Right lung (tissue), 10 donors: ENCODE data around the gene ASIC5. TPM values are rescaled to one million over a fixed set of nuclear protein-coding genes. Genes with fewer than 3 reads are reported as not detected.
"Not testable (repeated sequence)": the region's sequence is repeated elsewhere in the genome, so short reads cannot be mapped to it uniquely, and the experiment has no call there.

Experiments used
- DNase-seq, 2 donors: peaks; one replicate each; pipeline ENCODE4 v3.0.0-alpha.2; 2013
- long read RNA-seq, 8 donors: transcript quantifications; one replicate each; lab custom pipeline, GENCODE V29; 2026
- polyA plus RNA-seq, 5 donors: library from polyadenylated mRNA; unstranded; fragments of 120-200 nt; gene quantifications; one replicate each; pipeline versions ENCODE4 v1.2.1 to v1.2.3, GENCODE V29; 2013; ENCODE audit warnings: inconsistent platforms in 1 of 5, low replicate concordance in 1 of 5; ENCODE audit not compliant: insufficient read length in 5 of 5, insufficient read depth in 1 of 5

The ASIC5 gene, protein sequence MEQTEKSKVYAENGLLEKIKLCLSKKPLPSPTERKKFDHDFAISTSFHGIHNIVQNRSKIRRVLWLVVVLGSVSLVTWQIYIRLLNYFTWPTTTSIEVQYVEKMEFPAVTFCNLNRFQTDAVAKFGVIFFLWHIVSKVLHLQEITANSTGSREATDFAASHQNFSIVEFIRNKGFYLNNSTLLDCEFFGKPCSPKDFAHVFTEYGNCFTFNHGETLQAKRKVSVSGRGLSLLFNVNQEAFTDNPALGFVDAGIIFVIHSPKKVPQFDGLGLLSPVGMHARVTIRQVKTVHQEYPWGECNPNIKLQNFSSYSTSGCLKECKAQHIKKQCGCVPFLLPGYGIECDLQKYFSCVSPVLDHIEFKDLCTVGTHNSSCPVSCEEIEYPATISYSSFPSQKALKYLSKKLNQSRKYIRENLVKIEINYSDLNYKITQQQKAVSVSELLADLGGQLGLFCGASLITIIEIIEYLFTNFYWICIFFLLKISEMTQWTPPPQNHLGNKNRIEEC
- not detected for polyA plus RNA-seq
- long read RNA-seq, donor 1 = 0 reads
- long read RNA-seq, donor 2 = 0 reads
- long read RNA-seq, donor 3 = 0 reads
- long read RNA-seq, donor 4 = 0 reads
- long read RNA-seq, donor 5 = 0 reads
- long read RNA-seq, donor 6 = 0 reads
- long read RNA-seq, donor 7 = 0 reads
- long read RNA-seq, donor 8 = 0 reads

DNA sequence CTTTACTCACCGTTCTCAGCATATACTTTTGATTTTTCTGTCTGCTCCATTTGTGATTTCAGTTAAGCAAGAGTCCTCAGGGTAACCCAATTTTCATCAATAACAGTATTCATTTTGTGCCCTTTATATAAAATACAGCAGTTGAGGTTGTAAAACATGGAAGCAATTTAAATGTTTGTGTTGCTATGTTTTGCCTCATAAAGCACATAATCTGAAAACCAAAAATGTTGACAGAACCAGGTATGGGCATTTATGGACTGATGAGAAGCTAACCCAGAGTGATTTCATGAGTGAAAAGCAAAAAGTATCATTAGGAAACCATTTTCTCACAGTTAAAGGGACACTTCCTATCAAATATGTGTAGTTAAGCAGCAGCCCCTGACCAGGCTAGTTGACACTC, at the start of gene ASIC5:
ASIC5 (minus strand) TSS at position 101 of the 400 bp plus-strand sequence; CDS start at position 50, 51 bp downstream.
- DNase-seq = no peak

DNA sequence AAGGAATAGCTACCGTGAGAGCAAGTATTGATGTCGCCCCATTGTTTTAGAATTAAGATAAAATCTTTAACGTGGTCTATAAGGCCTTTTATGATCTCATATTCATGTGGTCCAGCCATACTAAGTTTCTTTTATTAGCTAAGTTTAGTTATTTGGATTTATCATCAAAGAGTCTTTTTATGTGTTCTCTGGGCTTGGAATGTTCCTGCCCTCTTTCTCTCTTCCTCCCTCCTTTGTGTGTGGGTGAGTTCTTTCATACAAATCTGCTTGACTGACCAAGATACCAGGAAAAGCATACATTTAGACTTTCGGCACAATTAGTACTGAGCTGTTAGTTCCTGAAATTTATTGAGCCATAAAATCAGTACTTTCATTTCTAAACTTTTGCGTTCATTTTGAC, 48.7 kb upstream of the ASIC5 start:
- no peak for DNase-seq

DNA sequence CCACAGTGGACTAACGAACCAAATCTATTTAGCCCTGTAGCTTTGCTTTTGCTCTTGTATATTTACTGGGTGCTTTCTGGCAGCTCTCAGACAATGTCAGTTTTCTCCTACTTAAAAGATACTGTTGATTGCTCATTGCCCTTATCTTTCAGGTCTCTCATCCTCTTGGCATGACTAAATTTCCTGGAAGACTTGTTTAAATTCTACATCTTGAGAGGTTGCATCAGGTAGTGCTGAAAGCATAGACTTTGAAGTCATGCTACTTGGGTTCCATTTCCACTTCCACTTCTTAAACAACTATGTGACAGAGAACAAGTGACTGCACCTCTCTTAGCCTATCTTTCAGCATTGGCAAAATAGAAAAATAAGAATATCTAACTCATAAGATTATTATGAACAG, 45.8 kb upstream of the ASIC5 start:
- no peak for DNase-seq

DNA sequence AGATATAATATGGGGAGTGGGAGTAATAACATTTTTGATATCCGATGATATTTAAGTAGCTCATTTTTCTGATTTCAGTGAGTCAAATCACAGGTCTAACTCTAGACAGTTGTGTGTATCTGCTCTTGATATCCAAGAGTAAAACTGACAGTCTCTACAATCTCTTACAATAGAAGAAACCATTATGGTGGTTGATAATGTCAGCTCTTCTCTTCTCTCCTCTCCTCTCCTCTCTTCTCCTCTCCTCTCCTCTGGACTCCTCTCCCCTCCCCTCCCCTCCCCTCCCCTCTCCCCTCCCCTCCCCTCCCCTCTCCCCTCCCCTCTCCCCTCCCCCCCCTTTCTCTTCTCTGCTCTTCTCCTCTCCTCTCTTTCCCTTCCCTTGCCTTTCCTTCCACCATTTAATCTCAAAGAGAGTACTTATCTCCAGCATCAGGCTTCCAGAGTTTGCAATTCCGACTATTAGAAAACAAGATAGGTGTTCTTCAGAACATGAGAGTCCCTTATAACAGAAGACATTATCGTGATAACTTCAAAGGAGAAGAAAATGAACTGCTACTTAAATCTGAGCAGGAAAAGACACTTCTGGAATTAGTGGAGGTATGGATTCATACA, 43.6 kb upstream of the ASIC5 start:
- no peak for DNase-seq

DNA sequence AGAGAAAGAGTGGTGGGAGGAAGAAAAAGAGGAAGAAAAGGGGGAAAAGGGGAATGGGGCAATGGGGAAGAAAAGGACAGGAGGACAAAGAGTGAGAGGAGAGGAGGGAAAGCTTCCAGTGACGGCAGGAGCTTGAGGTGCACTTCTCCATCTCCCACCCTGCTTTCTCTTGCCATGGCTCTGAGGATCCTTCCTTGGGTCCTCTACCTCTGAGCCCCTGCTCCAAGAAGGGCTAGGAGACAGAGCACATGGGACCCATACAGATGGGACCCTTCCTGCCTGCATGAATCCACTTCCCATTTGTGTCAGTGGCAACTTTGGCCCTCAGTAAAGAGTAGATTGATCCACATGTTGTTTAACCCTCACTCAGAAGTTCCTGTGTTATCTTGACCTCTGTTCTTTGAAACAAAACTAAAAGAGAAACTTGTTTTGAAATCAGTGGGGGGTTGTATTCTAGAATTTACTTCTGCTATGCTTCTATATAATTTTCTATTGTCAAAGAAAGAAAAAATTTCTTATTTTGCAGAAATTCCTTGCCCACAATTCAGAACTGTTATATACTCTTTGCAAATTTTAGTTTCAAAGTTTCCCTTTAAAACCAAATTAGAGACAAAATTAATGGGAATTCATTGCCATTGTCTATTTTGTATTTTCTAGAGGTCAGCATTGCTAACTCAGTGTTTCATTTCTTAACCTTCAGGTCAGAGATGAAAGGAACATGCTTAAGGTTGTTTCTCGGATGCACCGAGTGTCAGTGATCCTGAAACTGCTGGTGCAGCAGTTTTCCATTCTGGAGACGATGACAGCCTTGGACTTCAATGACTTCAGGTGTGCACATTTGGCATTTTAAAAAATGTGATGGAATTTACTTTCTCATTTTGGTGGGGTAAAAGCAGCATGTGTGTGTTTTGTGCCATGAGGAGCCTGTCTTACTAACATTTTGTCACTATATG, 42.4 kb upstream of the ASIC5 start:
- no peak for DNase-seq

DNA sequence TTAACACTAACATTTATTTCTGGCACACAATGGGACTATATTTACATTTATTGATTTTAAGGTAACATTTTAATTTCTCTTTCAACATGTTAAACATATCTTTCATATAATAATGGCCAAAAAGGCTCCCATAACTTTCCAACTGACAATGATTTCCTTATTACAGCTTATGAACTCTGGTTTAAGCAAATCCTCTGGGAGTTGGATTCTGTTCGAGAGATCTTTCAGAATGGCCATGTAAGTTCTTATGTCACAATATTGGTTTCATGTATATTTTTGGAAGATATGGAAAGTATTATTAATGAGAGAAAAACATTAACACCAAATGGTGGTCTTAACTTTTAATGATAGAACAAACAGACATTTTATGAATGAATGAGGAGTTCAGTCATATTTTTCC, 41.5 kb upstream of the ASIC5 start:
- no peak for DNase-seq

DNA sequence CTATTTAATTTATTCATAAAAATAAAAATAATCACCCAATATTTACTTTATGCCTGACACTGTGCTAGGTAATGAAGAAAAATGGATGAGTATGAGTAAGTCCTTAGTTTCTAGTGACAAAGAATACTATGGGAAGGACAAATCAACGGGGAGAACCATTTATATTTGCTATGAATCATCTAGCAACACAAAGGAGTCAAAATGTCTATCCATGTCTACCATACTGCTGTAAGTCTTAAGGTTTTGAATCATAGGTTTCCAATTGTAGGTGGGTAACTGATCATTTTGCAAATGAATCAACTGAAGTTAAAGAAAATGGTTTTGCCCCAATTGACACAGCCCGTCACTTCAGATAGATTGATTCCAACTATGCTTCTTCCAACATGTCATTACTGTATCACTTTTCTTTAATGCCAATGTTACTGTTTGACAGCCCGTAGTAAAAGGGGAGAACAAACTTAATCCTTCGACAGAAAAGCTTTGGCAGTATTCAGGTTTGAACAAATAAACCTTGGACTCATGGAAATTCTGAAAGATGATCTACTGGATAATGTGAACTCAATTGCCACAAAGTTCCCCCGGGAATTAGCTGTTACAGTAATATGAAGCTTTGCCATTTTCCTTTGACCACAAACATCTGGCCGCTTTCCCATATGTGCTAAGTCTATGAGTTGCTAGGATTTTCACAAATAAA, 40.6 kb upstream of the ASIC5 start:
- DNase-seq = peak; percentile 83 to 86

DNA sequence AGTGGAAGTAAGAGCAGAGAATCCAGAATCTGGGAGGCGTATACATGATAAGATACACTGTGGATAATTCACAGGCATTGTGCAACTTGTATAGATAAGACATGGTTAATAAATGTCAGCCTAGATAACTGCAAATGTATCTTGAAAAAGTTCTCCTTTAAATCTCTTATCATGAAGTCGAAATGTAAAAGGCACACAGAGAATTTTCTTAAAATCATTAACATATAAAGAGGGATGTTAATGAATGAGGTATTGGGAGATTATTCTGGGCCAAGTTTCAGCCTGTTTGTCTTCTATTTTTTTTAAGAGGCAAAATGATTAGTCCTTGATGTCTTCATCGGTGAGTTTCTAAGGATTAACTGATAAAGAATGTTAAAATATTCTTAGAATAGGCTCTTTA, 38.3 kb upstream of the ASIC5 start:
- no peak for DNase-seq

DNA sequence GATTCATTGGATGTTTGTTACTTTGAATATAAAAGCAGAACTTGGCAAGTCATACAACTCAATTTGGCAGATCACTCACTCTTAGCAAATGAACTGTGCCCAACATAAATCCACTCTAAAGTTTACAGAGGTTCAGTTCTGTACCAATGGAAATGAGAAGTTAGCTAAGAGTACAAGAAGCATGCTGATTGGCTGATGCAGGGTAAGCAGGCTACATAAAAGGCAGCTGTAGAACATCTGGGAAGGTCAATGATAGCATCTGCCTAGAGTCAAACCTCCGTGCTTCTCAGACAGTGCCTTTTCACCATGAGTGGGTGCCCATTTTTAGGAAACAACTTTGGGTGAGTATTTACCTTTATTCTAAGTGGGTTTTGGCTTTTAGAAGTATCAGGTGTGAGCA, 37.4 kb upstream of the ASIC5 start, which contains the start of gene TDO2:
TDO2 (plus strand) TSS at position 244 of the 400 bp plus-strand sequence; CDS start at position 307, 63 bp downstream.
- DNase-seq = peak; percentile 72 to 76

DNA sequence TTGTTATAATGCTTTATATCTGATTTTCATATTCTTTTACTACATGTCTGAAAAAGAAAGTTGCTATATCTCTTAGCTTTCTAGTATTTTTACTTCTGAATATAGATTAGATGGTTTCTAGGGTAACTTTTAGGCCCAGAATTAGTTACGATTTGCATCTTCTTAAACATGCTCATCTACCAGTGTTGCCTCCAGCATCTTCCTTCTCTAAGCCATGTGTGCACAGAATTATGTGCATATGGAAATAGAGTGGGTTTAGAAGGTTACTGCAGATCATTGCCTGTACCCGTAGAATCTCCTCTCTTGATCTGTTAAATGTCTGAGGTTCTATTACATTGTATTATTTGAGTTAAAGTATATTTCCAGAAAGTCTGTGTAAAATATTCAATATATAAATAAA, 34.9 kb upstream of the ASIC5 start:
- DNase-seq = no peak

DNA sequence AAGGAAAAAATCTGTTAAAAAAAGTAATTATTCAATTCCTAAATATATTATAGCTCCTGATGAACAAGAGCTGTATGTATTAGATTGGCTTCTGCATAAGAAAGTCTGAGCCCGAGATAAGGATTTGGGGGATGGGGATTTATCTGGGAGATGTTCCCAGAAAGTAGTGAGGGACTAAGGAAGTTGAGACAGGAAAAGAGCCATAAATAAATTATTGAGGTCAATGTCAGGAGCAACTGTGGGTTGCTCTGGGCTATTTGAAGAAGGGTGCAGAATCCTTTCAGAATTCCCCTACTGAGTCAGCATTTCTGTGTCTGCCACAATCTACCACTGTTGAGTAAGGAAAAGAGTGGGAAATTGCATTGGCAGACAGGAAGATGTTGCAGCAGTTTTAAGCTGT, 34.3 kb upstream of the ASIC5 start:
- DNase-seq = peak in 1 of 2 donors; percentile 42

DNA sequence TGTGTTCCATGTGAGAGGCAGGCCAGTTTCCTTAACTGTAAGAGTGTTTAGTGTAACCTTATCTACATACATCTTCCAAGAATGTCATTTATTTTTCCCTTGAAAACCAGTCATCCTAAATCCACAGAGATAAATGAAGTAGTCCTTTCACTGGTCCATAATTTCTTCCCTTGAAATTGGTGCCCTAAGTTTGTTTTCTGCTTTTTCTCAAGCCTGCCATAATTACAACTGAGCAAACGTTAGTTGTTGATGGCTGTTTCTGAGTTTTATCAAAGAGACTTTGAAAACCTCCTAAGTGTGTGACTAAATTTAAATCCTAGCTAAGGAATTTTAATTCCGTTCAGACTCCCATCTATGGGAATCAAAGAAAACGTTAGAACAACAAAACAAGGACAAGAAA, 33.8 kb upstream of the ASIC5 start:
- DNase-seq = no peak

DNA sequence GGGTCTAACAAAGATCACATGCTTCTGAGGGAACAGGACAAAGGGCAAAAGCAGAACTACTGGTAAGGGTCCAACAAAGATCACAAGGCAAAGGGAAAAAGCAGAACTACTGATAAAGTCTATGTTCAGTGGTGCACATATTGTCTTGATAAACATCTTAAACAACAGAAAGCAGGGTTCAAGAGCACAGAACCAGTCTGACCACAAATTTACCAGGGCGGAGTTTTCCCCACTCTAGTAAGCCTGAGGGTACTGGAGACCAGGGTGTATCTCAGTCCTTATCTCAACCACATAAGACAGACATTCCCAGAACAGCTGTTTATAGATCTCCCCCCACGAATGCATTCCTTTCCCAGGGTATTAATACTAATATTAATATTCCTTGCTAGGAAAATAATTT, 32.3 kb upstream of the ASIC5 start:
- not testable (repeated sequence) for DNase-seq

DNA sequence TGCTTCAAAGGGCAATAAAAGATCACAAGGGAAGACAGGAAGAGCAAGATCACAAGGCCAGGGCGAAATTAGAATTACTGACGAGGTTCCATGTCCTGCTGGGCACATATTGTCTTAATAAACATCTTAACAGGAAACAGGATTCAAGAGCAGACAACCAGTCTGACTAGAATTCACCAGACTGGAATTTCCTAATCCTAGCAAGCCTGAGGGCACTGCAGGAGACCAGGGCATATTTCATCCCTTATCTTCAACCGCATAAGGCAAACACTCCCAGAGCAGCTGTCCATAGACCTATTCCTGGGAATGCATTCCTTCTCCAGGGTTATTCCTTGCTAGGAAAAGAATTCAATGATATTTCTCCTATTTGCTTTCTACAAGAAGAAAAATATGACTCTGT, 25.0 kb upstream of the ASIC5 start:
- DNase-seq = no peak

DNA sequence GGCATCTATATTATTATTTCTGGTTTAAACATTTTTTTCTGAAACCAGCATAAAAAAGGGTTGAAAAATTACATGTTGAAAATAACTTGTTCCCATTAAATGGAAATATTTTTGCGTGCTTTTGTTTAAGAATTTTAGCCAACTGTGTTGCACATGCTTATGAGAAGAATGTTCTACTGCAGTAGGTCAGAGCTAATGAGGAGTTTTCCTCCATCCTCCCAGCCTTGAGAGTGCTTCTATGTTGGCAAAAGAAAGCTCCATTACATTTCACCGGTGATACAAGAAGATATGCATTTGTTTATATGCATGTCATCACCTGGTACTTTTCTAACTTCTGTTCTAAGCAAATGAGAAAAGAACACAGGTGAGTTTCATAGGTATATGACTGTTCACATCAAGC, 23.9 kb upstream of the ASIC5 start:
- no peak for DNase-seq

DNA sequence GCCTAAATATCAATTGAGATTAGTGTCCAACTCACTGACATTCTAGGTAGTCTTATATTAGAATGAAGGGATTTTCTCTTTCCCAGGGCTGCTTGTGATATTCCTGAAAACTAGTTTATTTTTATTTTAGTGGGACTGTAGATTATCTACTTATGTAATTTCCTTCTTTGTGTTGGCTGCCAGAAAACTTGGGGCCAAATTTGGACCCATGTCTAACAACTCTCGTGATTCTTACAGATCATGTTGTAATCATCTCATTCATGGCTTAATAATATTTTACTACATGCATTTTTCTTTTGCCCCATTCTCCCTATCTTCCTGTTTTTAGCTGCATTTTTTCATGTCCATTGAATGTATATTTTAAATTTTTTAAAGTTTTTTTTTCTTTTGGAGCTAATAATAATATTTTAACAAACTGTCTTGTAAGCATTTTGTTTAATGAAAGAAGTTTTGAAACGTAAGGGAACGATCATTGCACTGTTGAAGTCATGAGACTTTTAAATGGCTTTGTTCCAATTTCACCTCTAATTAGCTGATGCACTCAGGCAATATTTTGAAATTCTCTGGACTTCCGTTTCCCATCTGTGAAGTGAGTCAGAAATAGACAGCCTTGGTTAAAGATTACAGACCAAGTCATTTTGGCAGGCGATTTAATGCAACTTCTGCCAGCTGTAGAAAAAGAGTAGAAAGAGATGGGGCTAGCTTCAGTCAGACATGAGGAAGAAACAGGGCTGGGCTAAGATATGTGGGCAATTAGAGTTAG, 23.1 kb upstream of the ASIC5 start:
- peak; percentile 61 to 70 for DNase-seq

DNA sequence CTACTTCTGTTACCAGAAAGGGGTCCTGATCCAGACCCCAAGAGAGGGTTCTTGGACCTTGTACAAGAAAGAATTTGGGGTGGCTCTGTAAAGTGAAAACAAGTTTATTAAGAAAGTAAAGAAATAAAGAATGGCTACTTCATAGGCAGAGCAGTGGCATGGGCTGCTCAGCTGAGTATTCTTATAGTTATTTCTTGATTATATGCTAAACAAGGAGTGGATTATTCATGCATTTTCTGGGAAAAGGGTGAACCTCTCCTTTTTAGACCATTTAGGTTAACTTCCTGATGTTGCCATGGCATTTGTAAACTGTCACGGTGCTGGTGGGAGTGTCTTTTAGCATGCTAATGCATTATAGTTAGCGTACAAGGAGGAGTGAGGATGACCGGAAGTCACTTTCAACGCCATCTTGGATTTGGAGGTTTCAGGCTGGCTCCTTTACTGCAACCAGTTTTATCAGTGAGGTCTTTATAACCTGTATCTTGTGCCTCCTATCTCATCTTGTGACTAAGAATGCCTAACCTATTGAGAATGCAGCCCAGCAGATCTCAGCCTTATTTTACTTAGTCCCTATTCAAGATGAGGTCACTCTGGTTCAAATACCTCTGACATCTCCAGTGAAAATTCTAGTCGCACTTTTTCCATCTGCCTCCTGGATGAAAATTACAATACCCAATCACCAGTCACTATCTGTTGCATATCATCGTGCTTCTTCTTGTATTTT, 21.9 kb upstream of the ASIC5 start:
- DNase-seq = no peak

DNA sequence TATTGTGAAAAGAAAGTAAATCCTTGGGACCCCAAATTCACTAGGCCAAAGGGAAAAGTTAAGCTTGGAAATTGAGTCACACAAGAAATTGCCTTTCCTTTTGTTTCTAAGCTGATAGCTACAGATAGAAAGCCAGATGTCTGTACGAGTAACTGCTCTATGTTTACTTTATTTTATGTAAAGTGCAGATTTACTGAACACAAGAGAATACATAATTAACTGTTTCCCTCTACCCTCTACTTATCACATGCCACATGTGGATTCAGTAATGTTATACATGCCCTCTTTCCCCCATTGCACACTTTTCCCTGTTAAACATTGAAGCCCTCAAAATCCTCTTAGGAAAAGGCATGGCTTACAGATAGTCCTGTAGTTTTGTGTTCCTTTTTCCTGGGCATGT, 21.0 kb upstream of the ASIC5 start:
- DNase-seq = no peak

DNA sequence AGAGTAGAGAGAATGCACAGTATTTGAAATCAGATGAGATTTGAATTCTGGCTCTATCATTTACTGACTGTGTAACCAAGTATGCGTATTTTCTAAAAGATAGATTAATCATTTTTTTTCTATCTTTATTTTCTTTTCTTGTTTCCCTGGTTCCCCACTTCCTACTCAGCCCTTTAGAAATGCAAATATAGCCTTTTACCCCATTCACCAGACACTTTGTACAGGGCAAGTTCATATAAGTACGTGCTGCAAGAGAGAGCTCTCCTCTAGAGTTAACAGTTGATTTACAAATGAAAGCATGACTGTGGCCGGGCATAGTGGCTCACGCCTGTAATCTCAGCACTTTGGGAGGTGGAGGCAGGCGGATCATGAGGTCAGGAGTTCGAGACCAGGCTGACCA, 19.6 kb upstream of the ASIC5 start:
- no peak for DNase-seq
